ENCODE results near the gene OR4N5.
"Not testable (repeated sequence)": the region's sequence is repeated elsewhere in the genome, so short reads cannot be mapped to it uniquely, and the experiment has no call there.

Gene OR4N5, protein sequence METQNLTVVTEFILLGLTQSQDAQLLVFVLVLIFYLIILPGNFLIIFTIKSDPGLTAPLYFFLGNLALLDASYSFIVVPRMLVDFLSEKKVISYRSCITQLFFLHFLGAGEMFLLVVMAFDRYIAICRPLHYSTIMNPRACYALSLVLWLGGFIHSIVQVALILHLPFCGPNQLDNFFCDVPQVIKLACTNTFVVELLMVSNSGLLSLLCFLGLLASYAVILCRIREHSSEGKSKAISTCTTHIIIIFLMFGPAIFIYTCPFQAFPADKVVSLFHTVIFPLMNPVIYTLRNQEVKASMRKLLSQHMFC

DNA sequence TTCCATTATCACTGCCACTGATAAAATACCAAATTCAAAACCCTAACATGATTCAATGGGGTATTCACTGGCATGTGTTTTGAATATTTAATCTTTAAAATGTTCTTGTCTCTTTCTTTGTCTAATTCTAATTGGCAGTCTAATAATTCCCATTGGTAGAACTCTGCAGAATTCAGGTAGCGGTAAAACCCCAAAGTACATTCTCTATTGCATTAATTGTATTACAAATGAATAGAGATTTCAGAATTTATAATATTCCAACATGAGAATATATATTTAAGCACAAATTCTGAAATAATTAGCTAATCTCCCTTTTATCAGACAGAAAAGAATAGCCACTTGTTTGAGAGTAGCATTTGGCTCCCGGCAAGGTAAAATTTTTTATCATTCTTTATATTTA is at the start of gene OR4N5:
Gene OR4N5, plus strand, starts transcription at position 301 of the 400 bp plus-strand sequence. CDS start 4,916 bp downstream, outside the sequence.
- no peak for DNase-seq

DNA sequence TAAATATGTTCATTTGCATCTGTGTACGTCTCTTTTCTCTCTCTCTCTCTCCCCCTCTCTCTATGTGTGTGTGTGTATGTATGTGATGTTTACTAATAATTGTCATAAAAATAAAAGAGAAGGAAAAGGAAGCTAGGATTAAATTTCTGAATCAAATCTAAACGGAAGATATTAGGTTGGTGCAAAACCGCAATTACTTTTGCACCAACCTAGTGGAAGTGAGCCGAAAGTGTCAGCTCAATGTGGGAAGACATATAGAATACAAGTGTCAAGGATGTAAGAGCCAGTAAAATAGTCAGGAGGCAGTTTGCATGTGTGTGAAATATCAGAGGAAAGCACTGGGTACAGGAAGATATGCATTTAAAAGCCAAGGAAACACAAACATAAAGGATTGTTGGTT is 46.6 kb upstream of the OR4N5 start:
- no peak for DNase-seq

DNA sequence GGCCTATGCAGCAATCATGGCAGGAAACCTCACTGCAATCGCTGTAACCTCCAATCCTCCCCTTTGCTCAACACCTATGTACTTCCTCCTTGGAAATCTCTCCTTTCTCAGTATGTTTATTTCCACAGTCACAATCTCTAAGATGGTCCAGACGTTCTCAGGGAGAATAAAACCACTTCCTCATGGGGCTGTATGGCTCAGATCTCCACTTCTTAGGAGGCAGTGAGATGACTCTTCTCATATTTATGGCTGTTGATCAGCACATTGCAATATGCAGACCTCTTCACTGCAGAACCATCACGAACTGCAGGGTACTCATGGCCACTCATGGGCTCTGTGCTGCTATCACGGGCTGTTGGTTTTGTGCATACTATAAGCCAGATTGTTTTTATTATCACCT is 45.2 kb upstream of the OR4N5 start:
- no peak for DNase-seq

DNA sequence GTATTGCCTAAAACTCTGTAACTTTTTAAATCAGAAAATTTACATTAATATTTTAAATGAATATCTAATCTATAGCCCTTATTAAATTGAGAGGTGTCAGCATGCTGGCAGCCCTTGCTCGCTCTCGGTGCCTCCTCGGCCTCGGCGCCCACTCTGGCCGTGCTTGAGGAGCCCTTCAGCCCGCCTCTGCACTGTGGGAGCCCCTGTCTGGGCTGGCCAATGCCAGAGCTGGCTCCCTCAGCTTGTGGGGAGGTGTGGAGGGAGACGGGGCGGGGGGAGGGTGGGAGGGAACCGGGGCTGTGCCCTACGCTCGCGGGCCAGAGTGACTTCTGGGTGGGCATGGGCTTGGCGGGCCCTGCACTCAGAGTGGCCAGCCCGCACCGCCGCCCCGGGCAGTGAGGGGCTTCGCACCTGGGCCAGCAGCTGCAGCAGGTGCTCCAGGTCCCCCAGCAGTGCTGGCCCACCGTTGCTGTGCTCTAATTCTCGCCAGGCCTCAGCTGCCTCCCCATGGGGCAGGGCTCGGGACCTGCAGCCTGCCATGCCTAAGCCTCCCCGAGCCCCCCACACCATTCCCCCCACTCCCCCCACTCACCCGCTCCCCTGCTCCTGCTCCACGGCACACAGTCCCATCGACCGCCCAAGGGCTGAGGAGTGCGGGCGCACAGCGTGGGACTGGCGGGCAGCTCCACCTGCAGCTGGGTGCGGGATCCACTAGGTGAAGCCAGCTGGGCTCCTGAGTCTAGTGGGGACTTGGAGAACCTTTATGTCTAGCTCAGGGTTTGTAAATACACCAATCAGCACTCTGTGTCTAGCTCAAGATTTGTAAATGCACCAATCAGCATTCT is 39.5 kb upstream of the OR4N5 start:
- DNase-seq, result not testable (repeated sequence)

DNA sequence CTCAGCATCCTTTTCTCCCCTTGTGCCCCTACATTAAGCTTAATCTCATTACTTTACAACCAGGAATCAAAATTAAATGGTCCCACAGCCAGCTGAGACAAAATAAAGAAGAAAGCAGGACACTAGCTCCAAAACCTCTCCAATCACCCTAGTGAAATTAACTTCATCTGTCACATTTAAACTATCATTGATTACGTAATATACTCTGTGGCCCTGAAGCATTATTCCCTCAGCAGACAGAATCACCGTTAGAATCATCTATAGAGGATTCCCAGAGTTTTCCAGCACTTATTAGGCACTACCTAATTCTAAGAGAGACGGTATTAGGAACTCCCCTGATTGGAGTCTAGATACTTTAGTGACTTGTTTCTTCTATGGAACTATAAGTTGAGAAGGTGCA is 28.2 kb upstream of the OR4N5 start, which contains the start of gene OR4K17:
Gene OR4K17, plus strand, starts transcription at position 302 of the 400 bp plus-strand sequence. CDS start 6,761 bp downstream, outside the sequence.
- DNase-seq, result no peak

DNA sequence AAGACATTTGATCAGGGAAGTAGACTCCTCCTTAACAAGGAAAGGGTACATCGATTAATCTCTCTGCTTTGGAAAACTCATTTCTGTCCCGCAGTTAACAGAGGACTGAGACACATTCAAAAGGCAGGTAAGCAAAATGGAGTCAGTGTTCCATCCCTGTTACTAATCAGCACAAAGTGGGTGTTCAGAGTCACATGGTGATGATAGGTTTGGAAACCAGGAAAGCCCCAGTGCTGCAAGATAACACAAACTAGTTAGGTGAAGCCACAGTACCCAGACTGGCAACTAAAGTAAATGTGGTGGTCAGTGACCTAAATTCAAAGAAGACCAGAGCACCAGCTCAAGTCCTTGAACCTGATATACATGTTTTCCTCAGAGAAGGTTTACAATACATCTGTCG is 26.3 kb upstream of the OR4N5 start:
- no peak for DNase-seq

DNA sequence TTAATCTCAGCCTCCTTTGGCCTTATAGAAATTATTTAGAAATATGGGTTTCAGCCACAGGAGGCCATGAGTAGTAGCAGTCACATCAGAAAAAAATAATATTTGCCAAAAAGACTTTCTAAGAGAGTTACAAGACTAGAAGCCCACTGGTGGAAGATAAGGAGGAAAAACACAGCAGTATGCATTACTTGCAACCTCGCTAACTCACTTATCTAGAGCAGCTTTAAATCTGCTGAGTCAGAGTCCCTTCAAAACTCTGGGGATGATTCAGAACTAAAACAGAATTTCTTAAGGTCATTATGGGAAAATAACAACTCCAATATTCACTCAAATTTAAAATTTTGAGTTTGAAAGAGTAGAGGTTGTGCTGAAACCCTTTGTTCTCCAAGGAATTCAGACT is 21.9 kb upstream of the OR4N5 start:
- DNase-seq, result no peak

DNA sequence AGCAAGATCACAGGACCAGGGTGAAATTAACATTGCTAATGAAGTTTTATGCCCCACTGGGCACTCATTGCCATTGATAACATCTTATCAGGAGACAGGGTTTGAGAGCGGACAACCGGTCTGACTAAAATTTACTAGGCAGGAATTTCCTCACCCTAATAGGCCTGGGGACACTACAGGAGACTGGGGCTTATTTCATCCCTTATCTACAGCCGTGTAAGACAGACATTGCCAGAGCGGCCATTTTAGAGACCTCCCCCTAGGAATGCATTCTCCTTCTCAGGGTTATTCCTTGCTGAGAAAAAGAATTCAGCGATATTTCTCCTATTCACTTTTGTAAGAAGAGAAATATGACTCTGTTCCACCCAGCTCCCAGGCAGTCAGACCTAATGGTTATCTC is 19.8 kb upstream of the OR4N5 start:
- DNase-seq, result no peak

DNA sequence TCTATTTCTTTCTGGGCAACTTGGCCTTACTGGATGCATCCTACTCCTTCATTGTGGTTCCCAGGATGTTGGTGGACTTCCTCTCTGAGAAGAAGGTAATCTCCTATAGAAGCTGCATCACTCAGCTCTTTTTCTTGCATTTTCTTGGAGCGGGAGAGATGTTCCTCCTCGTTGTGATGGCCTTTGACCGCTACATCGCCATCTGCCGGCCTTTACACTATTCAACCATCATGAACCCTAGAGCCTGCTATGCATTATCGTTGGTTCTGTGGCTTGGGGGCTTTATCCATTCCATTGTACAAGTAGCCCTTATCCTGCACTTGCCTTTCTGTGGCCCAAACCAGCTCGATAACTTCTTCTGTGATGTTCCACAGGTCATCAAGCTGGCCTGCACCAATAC is 5.3 kb downstream of the OR4N5 start:
- DNase-seq, result no peak

DNA sequence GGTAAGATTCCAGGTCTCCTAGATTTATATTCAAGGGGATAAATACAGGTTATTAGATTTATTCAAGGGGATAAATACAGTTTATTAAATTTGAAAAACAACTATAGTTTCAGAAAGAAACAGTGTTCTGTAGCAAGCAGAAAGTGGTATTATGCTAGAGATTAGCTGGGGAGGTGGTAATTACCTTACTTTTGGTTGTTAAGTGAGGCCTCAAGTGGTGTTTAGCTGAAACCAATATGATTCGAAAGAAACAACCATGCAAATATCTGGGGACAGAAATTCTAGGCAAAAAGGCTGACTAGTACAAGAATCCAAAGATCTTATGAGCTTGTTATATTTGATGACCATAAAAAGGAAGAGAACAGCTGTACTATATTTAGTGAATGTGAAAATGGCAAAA is 6.2 kb downstream of the OR4N5 start:
- DNase-seq, result no peak

DNA sequence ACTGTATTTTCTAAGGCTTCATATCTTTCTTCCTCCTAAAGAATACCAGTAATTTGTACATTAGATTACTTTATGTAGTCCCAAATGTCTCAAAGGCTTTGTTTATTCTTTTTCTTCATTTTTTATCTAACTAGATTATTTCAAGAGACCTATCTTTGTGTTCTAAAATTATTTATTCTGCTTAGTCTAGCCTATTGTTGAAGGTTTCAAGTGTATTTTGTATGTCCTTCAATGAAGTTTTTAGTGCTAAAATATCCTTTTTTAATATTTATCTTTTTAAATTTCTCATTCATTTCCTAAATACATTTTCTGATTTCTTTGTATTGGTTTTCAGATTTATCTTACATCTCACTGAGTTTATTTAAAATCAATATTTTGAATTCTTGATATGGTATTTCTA is 25.8 kb downstream of the OR4N5 start:
- DNase-seq, result no peak

DNA sequence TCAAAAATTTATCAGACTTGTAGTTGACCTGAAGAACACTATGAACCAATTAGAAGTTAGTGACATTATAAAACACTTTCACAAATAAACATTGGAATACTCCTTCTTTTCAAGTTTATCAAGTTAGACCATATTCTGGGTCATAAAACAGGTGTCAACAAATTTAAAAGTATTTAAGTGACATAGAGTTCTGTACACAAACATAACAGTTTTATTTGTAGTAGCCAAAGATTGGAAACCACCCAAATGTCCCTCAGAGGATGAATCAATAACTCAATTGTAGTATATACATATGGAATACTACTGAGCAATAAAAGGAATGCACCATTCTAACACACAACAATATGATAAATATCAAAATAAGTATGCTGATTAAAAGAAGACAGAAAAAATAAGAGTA is 28.5 kb downstream of the OR4N5 start:
- DNase-seq, result no peak

DNA sequence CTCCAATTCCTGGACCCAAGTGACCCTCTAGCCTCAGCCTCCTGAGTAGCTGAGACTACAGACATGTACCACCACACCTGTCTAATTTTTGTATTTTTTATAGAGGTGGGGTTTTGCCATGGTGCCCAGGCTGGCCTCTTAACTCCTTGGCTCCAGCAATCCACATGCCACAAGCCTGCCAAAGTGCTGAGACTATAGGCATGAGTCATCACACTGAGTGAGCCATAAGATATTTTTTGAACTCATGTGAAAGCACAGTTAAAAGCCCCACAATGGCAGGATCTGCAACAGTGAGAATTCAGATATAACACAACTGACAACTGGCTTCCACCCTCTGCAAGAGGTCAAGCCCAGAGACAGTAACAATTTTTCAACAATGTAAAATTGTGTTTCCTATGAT is 31.2 kb downstream of the OR4N5 start:
- DNase-seq, result not testable (repeated sequence)

DNA sequence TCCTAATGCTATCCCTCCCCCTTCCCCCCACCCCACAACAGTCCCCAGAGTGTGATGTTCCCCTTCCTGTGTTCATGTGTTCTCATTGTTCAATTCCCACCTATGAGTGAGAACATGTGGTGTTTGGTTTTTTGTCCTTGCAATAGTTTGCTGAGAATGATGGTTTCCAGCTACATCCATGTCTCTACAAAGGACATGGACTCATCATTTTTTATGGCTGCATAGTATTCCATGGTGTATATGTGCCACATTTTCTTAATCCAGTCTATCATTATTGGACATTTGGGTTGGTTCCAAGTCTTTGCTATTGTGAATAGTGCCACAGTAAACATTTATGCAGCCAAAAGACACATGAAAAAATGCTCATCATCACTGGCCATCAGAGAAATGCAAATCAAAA is 35.6 kb downstream of the OR4N5 start:
- not testable (repeated sequence) for DNase-seq

DNA sequence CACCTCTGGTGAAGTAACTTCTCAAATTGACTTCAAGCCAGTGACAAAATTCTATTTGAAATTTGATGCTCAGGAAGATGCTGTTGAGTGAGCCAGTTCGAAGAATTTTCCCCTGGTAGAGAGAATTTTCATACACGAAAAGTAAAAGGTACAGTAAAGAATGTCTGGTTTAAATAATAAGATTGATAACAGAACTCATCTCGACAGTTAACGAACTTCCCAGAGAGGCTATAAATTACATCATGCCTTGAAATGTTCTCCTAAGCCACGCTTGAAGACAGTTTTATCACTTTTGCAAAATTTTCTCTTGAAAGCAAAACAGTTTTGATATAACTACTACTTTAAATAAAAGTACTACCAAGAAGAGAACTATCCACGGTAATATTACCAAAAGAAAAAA is 37.7 kb downstream of the OR4N5 start:
- no peak for DNase-seq

DNA sequence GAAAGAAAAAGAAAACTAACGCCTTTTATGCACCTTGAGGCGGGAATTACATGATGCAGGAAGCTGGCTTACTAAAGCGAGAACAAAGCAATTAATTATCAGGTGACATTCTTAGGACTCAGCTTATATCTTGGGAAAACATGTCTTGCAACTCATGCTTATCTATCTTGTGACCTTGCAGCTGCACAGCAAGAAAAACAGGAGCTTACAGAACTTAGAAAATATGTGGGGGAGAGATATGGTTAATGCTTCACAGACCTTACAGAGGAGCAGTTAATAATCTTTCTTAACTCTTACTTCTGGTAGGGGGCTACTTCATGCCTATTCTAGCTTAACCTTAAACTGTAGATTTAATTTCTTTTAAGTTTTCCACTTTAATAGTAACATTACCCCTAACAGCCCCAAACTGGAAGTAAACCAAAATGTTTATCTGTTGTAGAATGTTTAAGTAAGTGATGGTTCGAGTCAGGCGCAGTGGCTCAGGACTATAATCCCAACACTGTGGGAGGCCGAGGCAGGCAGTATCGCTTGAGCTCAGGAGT is 38.9 kb downstream of the OR4N5 start:
- DNase-seq, result no peak

DNA sequence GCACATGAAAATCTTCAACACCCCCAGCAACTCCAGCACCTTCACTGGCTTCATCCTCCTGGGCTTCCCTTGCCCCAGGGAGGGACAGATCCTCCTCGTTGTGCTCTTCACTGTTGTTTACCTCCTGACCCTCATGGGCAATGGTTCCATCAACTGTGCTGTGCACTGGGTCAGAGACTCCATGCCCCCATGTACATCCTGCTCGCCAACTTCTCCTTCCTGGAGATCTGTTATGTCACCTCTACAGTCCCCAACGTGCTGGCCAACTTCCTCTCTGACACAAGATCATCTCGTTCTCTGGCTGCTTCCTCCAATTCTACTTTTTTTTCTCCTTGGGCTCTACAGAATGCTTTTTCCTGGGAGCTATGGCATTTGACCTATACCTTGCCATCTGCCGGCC is 40.6 kb downstream of the OR4N5 start:
- no peak for DNase-seq

DNA sequence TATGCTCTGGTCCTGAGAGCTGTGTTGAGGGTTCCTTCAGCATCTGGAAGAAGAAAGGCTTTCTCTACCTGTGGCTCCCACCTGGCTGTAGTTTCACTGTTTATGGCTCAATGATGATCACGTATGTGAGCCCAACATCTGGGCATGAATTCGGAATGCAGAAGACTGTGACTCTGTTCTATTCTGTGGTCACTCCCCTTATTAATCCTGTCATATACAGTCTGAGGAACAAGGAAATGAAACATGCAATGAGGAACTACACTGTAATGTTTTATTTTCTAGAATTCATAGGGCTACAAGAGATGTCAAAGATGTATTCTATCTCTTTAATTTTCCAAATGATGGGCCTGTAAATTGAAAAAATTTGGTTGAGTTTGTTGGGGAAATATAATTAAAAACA is 41.3 kb downstream of the OR4N5 start:
- DNase-seq, result no peak

DNA sequence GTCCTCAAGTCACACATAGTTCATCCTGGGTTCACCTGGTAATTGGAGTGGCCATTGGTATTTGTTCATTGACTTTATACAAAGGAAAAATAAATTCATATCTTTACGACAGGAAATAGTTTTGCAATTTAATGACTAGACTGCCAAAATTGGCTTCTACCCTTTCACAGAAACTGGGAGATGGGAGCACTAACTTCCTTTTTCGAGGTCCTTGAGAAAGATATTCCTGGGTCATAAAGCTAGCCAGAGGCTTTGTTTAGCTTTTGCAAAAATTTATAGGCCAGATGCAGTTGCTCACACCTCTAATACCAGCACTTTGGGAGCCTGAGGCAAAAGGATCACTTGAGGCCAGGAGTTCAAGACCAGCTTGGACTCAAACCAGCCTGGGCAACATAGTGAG is 41.9 kb downstream of the OR4N5 start:
- DNase-seq, result no peak

DNA sequence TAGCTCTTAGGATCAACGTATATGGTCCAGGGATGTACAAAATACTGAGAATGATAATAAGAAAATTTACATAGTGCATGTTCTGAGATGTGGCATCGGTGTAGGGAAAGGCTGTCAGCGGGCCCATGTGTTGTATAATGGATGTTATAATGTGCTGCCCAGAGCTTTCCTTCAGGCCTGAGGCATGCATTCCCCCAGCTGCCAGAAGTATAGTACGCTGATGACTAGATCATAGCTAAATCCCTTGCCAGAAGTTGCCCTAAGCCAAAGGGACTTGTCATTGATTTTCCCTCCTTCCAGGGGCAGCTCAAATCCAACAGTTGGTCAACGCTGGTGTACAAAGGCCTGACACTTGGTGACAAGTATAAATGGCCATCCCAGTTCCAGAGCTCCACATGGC is 45.6 kb downstream of the OR4N5 start:
- no peak for DNase-seq

DNA sequence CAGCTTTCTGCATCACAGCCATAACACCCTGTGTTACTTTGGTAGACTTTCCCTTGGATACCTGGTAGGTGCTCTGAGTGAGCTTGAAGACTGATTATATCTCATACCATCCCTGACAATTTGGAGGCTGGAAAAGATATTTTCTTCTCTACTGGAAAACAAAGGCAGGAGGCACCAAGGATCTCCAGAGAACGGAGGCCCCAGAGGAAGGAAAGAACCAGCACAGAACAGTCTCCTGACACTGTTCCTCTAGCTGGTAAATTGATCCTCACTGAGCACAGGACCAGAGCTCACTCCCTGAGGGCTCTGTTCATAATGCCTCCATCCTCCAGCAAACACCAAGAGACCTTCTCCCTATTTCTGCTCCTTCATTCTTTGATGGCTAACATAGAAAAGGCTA is 52.0 kb downstream of the OR4N5 start, which contains the start of gene OR11G2:
Gene OR11G2, plus strand, starts transcription at position 301 of the 400 bp plus-strand sequence. CDS start 6,542 bp downstream, outside the sequence.
- no peak for DNase-seq

DNA sequence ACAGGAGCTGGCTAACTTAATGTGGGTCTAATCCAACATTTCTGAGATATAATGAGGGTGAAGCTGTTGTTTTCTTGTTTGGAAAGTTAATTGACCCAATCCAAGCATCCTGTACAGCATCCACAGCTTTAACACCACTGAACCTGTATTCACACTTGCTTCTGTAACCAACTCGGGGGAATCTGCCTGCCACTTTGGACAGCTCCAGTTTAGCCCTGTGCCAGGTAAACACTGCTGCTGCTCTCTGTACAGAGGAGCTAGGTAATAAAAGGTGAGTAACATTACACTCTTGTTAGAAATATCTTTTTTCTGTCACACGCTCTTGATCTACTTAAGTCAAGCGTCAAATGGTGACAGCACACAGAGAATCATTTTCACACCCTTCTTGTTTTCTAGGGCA is 52.8 kb downstream of the OR4N5 start:
- DNase-seq, result no peak

DNA sequence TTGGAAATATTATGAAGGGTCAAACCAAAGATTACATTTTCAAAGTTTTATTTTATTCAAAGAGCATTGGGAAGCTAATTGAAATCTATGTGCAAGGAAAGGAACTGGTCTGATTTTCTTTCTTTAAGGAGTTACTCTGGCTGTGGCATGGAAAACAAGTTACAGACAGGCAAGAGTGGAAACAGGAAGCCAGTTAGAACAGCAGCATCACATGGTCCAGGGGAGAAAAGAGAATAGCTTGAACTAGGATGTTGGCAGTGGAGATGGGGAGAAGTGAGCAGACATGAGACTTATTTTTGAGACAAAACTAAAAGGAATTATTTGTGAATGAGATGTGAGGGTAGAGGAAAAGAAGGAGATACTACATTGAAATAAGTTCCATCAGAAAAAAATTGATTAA is 55.5 kb downstream of the OR4N5 start:
- no peak for DNase-seq

Data from stimulated activated CD4-positive, alpha-beta T cell treated with anti-CD3 and anti-CD28 coated beads, Interleukin-2, amount 100 ng/mL, for 48 hours (primary cell).